AG04450 (cell line): ENCODE data around the gene OPCML. TPM values are rescaled to one million over a fixed set of nuclear protein-coding genes. Genes with fewer than 3 reads are reported as not detected.

Source experiments
- CTCF ChIA-PET: fragments of 300-600, 350-600 bp; formaldehyde crosslinking; extraction: SDS; loops from one replicate; lab custom pipeline; 2022; ENCODE audit warnings: antibody characterized with exemption, inconsistent platforms; lab: Charles Lee
- POLR2A ChIA-PET: fragments of 350-600 bp; formaldehyde crosslinking; extraction: SDS; loops from one replicate; lab custom pipeline; 2021; ENCODE audit warnings: antibody characterized with exemption, inconsistent platforms; lab: Yijun Ruan, JAX
- DNase-seq: peaks from one replicate; pipeline ENCODE4 v3.0.0-alpha.2; 2011; ENCODE audit warnings: low read depth, low spot score
- H3K27ac ChIP-seq: one replicate; pipeline ENCODE4 v1.5.1; 2012; ENCODE audit warnings: low read depth, low read length, control low read depth
- H3K27me3 ChIP-seq: one replicate; pipeline ENCODE4 v1.6.0; 2012; ENCODE audit warnings: low read length; ENCODE audit not compliant: control insufficient read depth, insufficient read depth
- H3K4me3 ChIP-seq: 2 replicates; pipeline ENCODE4 v1.5.1; 2011; ENCODE audit warnings: mild to moderate bottlenecking, low read depth, low read length, control low read depth
- H3K9me3 ChIP-seq: 2 replicates; pipeline ENCODE4 v1.5.1; 2012; ENCODE audit warnings: low read length; ENCODE audit not compliant: control insufficient read depth, insufficient read depth
- CTCF ChIP-seq: IDR thresholded peaks from 2 replicates; pipeline ENCODE4 v1.5.1; 2011; ENCODE audit warnings: low read depth, low read length, control low read depth, inconsistent platforms
- polyA plus RNA-seq: library from polyadenylated mRNA; depleted of rRNA; stranded (reverse); fragments of >200 nt; gene quantifications from 2 replicates; pipeline ENCODE4 v1.2.3, GENCODE V29; 2011

OPCML gene
- polyA plus RNA-seq, 1 experiment, result 1.1 TPM

GRCh38 chr11:132447761-132448160 is 1084.5 kb downstream of the OPCML start:
- Histone ChIP-seq H3K27me3 (peaks cover 3% of the 10 kb centered on the region), H3K4me3 (no peak overlapping the region), H3K27ac (no peak overlapping the region), H3K9me3 (no peaks in the 10 kb centered on the region)
- POLR2A ChIA-PET, result no interaction called here
- TF ChIP-seq CTCF, result no peak
- no peak for DNase-seq
- CTCF ChIA-PET, result interaction anchor here (0.7 to 0.9 kb wide), 2 partner anchors 135 to 493 kb away, joined by 3 to 4 read pairs; no protein-coding TSS in a partner anchor

- H3K4me3 ChIP-seq, result no peak overlapping the region
- peaks cover 3% of the 10 kb centered on the region for H3K27me3 ChIP-seq
- no peak overlapping the region for H3K27ac ChIP-seq
- DNase-seq, result no peak
- CTCF ChIA-PET, result interaction anchor here (0.6 to 0.7 kb wide), 3 partner anchors 39 to 70 kb away, joined by 3 to 4 read pairs (median 3); no protein-coding TSS in a partner anchor
- H3K9me3 ChIP-seq, result no peaks in the 10 kb centered on the region
- POLR2A ChIA-PET, result no interaction called here
- TF ChIP-seq CTCF, result no peak
These were observed 1086.4 kb downstream of the OPCML start for GRCh38 chr11:132445859-132446291.

DNA sequence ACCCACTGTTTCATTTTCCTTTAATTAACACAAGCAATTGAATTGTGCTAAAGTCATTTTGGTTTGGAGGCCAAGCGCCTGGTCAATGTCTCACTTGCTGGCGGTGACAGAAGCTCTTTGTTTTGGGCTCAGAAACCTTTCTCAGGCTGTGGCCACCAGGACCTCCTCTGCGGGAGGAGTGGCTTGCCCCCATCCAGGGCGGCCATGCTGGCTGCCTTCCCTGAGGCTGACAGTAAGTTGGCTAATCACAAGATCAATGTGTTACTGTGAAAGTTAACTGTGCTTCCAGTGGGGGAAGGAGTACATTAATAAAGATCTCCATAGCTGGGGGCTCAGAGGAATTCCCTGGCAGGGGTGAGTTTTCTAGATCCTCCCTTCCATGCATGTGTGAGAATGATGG is 1087.4 kb downstream of the OPCML start:
- Histone ChIP-seq H3K27me3 (peaks cover 3% of the 10 kb centered on the region), H3K27ac (no peak overlapping the region), H3K4me3 (no peak overlapping the region), H3K9me3 (no peaks in the 10 kb centered on the region)
- POLR2A ChIA-PET, result no interaction called here
- DNase-seq, result no peak
- CTCF ChIA-PET, result no interaction called here
- no peak for TF ChIP-seq CTCF

DNA sequence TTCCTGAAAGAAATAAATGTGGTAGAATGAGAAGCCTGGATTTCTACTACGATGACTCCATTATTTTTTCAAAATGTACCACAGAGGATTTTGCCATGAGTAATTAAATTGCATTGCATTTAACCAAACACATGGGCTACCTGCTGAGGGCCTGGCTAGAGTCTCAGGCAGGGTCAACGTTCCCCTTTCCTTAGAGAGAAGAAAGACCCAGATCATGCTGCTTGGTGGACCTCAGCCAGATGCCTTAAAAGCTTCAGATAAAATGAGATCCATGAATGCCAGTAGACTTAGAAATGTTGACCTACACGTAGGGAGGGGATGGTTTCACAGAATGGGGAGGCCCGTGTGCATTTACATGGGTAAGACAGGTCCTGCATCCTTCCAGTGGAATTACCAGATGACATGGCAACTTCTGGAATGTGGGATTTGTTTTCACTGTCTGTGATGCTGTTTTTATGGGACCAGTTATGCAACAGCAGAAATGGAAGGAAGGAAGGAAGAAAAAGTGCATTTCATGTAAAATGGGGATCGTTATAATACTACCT is 1092.5 kb downstream of the OPCML start:
- Histone ChIP-seq H3K4me3 (no peak overlapping the region), H3K27ac (no peak overlapping the region), H3K27me3 (no peaks in the 10 kb centered on the region), H3K9me3 (no peaks in the 10 kb centered on the region)
- ChIA-PET POLR2A (no interaction called here), CTCF (no interaction called here)
- no peak for TF ChIP-seq CTCF
- DNase-seq, result no peak

DNA sequence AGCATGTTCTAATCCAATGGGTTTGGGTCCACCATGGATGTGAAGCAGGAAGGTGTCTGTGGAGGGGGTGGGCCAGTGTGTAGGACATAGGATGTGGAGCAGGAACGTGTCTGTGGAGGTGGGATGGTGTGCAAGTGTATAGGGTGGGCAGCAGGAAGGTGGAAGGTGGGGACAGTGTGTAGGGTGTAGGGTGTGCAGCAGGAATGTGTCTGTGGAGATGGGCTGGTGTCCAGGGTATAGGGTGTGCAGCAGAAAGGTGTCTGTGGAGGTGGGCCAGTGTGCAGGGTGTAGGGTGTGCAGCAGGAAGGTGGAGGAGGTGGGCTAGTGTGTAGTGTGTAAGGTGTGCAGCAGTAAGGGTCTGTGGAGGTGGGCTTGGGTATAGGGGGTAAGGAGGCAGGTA is 1093.9 kb downstream of the OPCML start:
- no peak for TF ChIP-seq CTCF
- Histone ChIP-seq H3K27me3 (no peaks in the 10 kb centered on the region), H3K27ac (no peak overlapping the region), H3K9me3 (no peaks in the 10 kb centered on the region), H3K4me3 (no peak overlapping the region)
- CTCF ChIA-PET, result no interaction called here
- POLR2A ChIA-PET, result no interaction called here
- no peak for DNase-seq
